GM19193 (cell line): ENCODE measurements around the gene LAMC2.

ENCODE experiments used
- POLR2A ChIP-seq: IDR thresholded peaks from 4 replicates; pipeline ENCODE4 v1.6.1; 2011; ENCODE audit not compliant: insufficient read depth, insufficient read length; ENCODE audit errors: extremely low read depth

The LAMC2 gene

DNA sequence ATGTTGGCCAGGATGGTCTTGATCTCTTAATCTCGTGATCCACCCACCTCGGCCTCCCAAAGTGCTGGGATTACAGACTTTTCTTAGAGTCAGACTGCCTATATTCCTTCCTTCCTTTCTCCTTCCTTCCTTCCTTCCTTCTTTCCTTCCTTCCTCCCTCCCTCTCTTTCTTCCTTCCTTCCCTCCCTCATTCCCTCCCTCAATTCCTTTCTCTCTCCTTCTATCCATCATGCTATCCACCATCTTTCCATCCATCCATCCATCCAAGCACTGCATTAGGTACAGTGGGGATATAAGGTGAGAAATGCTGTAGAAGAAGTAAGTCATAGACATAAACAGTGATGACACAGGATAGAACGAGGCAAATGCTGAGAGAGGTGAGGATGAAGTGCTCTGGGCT is 13.2 kb downstream of the LAMC2 start:
- TF ChIP-seq POLR2A: no peak

DNA sequence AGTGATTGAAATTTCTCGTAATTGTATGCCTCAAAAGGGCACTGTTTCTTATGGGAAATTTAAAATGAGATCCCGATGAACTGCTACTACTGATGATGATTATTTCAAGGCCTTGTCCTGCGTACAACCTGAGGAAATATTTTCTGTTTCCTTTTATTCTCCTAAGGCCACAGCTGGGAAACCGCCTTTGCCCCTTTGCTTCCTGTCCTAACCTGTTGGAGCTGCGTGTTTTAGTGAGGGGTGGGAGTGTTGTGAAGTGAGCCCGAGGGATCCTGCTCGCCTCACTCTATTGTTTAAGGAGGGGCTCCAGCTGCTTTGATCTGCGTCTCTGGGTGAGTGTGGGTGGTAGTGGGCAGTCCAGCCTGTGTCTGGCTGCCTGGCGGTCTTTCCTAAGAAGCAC is 14.4 kb downstream of the LAMC2 start:
- TF ChIP-seq POLR2A: no peak

DNA sequence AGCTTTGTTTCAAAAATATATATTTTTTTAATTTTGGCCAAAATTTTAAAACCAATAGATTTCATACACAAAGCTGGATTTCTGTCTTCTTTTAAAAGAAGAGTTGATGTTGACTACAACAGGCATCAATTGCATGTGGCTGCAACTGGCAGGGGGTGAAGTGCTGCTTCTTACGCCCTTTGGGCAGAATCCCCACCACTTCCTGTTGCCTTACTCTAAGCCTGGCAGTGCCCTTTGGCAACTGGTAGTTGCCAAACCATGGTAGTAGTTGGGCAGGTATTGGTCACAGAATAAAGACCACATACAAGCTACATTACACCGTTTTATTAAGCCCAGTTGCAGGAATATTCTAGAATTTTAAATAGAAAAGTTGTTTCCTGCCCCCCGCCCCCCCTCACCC is 17.0 kb downstream of the LAMC2 start:
- no peak for TF ChIP-seq POLR2A

DNA sequence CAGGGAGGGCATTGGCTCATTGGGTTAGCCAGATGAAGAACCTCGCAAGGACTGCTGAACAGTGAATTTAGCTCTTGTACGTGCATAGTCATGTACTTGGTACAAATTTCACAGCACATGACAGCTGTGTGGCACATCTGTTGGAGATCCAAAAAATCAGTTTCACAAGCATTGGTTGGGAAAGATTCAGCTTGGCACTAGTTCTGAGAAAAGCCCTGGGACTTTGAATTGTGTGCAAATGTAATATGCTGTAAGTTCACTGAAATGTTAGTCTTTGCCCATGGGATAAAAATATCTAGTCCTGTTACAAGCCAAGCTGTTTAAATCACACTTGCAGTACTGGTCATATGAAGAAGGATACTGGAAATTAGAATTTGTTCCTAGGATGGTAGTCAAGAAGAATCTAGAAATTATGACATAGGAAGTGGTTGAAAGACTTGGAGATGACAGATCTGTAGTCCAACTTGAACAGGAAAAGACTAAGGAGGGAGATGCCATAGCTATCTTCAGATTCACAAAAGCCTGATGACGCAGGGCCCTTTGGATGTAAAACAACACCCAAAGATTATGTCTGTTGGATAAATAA is 19.2 kb downstream of the LAMC2 start:
- no peak for TF ChIP-seq POLR2A

DNA sequence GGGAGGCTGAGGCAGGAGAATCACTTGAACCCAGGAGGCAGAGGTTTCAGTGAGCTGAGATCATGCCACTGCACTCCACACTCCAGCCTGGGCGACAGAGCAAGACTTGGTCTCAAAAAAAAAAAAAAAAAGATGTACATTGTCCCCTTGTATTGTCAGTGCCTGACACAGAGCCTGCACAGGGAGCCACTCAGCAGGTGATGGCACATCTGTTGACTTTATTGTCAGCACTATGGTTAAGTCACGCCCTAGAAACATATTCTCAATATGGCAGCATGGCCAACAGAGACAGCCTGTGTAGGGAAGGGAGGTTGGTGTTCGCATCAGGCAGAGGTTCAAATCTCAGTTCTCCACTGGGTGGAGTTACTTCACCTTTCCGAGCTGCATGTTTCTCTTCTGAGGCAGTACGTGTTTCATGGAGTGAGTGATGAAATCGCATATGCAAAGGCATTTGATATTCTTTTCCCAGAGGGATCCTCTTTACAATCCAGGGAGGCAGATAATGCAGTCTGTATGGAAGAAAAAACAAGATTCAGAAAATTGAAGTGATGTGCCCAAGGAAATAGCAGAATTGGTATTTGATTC is 20.6 kb downstream of the LAMC2 start:
- TF ChIP-seq POLR2A: no peak

DNA sequence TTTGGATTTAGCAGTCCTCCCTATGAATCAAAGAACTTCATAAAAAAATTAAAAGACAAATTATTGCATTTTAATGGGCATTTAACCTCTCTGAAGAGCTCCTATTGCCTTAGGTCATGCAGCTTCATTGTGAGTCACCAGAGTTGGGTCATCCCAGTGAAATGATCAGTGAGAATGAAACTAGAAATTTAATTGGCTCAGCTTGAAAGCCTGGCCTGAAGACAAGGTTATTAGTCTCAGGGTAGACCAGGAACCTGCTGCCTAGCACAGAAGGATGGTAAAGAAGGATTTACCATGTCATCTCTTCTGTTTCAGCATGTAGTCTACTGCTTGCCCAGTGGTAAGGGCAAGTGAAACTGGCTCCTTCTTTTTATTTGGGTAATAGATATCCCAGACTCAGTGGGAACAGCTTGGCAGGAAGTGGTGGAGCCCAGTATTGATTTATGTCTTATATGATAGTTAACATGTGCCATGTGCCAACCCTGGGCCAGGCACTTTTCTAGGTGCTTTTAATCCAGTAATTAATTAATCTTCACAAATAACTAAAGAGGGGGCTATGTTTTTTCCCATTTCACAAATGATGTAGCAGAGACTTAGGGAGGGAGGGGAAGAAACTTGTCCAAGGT is 23.6 kb downstream of the LAMC2 start:
- TF ChIP-seq POLR2A: no peak

DNA sequence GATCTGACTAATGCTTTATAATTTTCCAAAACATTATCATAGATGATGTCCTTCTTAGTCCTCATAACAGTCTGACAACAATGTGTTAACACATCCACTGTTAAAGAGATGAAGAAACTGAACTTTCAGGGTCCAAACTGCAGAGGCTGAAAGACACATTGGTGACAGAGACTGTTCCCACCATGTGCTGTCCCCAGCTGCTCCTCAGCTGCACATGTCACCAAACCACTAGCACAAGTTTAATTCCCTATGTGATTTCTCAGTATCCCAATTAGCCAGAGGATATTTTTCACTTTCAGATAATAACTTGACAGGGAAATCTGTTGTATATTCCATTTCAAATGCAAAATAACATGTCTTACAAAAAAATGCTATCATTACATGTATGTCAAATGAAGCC is 24.6 kb downstream of the LAMC2 start:
- TF ChIP-seq POLR2A: no peak

DNA sequence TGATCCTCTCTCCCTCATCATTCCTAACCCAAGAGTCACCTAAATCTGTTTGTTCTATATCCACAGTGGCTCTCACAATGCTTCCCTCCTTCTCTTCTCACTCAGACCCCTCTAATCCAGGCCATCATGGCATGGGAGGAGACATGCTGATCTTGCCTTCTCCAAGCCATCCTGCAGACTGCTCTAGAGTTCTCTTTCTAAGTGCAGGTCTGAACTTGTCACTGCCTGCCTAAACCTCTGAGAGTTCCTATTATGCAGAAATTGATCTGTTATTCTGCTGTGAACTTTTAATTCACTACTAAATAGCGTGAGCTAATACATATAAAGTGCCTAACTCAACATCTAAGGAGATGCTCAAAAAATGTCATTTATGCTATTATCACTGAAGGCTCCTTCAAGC is 26.8 kb downstream of the LAMC2 start:
- TF ChIP-seq POLR2A: no peak

DNA sequence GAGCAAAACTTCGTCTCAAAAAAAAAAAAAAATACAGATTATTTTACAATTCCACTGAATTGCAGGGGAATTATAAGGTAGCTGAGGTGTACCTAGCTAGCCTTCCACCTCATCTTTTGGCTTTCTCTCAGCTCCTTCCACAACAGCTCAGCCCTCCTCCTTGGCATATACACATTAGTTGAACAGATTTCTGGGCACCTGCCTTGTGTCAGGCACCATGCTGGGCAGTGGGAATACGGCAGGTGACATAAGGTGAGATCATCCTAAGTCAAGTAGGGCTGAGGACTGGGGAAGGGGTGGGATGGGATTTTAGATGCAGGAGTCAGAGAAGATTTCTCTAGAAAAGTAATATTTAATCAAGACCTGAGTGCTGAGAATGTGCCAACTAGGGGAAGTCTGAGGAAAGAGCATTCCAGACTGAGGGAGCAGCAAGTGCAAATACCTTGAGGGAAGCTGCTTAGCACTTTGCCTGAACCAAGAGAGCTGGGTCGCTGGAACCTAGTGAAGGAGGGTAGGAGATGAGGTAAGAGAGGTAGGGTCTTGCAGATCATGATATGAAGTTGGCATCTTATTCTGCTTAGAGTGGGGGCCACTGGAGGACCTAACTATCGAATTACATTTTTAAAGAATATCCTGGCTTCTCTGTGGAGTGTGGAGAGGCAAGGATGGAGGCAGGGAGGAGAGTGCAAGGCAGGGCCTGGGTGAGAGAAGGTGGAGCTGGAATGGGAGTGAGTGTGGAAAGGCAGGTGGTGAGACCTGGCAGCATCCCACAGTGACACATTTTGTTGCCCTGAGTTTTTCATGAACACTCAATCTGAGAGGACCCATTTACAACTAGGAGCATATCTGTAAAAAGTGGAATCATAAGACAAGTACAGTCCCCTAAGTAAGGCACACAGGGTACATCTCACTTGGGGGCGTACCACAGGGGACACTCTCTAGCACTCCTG is 28.2 kb downstream of the LAMC2 start:
- no peak for TF ChIP-seq POLR2A

DNA sequence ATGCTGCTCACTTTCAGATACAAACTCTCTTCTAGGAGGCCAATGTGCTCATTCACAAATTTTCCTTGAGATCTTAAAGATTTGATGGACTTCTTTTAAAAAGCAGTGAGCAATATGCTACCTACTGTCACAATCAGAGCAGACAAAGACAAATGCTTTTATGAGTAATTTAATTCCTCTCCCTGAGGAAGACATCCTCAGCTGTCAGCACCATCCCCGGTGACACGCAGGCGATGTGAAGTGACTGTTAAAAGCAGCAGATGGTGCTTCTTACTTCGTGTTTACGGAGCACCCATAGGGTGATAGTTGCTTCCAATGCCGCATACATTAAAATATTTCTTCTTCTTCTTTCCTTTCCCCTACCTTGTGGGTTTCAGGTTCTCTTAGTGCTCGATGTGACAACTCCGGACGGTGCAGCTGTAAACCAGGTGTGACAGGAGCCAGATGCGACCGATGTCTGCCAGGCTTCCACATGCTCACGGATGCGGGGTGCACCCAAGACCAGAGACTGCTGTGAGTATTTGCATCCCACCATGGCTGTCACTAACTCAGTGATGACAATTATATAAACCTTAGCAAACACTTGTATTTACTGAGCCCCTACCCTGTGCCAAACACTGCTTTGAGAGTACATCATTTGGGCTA is 29.1 kb downstream of the LAMC2 start:
- TF ChIP-seq POLR2A: no peak

DNA sequence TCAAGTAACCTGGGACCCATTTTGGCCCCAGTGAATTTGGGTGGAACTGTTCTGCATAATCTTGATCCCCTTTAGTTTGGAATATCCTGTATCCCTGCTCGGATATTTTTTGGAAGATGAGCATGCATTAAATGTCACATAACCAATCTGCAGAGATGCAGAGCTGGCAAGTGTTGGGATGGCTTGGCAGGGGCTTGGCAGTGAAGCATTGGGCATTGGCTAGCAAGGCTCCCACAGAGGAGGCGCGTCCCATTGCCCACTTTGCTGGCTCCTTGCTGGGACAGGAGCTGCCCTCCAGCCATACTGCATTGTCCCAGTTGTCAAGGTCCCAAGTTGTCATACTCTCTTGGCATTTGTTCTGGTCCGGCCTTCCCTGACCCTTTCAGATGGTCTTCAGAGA is 29.9 kb downstream of the LAMC2 start:
- TF ChIP-seq POLR2A: no peak

DNA sequence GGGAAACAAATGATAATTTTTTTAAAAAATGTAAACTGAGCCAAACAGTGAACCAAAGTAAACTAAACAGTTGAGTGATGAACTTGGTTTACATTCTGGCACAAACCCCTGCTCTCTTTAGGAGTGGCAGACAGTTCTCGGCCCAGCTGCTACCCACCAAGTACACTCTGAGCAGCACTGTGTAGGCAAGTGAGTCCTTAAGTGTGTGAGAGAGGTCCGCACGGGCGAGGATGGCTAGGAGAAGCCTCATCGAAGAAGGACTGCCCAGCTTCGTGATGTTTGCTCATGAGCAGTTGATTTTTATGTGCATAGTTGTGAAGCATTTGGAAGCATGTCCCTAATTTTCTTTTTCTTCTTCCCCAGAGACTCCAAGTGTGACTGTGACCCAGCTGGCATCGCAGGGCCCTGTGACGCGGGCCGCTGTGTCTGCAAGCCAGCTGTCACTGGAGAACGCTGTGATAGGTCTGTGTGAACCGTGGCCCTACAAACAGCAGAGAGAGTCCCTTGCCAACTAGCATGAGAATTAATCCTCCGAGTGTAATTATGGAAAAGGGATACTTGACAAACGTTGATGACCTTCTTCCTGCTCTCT is 32.1 kb downstream of the LAMC2 start:
- TF ChIP-seq POLR2A: no peak

DNA sequence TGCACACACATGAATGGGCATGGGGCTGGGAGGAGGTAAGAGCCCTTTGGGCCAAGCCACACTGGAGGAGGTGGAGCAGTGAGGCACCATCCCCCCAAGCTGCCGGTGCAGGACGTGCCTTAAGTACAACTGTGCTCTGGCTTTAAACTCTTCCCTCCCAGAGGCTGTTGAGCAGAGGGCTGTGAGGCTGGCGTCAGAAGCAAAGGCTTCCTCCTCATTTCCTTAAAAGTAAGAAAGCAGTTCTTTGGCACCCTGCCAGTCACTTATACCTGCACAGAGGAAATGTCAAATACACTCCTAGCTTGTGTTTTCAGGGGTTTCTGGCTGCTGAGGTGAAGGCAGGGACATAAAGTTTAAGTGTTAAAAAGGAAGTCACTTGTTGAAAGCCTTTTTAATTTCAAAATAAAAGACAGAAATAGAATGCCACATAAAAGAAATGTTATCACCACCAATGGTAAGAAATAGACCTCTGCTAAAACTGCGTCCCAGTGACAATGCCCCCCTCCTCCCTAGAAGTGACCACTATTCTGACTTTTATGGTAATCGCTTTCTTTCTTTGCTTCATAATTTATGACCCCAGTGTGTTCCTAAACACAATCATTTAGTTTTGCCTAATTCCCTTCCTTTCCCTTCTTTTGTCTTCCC is 33.0 kb downstream of the LAMC2 start:
- TF ChIP-seq POLR2A: no peak

DNA sequence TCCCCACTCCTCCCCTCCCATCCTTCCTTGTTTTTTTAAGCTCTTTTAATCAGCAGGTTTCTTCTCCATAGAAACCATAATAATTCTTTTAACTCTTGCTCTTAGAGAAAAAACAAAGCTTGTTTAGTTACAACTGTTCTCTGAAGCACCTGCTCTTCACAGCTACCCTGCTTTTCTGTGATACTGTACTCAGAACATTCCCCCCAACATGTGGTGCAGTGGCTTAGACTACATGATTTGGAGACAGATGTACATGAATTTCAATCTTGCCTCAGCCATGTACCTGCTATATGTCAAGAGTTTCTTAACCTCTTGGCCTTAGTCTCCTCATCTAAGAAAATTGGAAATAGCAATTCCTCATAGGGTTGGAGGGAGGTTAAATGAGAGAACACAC is 33.5 kb downstream of the LAMC2 start:
- no peak for TF ChIP-seq POLR2A
